Measurements from ENCODE around the gene CRKL.
"Not testable (repeated sequence)": the region's sequence is repeated elsewhere in the genome, so short reads cannot be mapped to it uniquely, and the experiment has no call there.

The CRKL gene

GRCh38 chr22:20935049-20935448 is 17.8 kb downstream of the CRKL start:
- not testable (repeated sequence) for DNase-seq

- not testable (repeated sequence) for DNase-seq
Measured at GRCh38 chr22:20935780-20936539, 18.8 kb downstream of the CRKL start.

- no peak for DNase-seq
Measured at GRCh38 chr22:20937031-20937793, 20.0 kb downstream of the CRKL start.

- DNase-seq, result no peak
Measured at GRCh38 chr22:20937794-20938671, 20.8 kb downstream of the CRKL start.

GRCh38 chr22:20939457-20940185 is 22.4 kb downstream of the CRKL start:
- not testable (repeated sequence) for DNase-seq

GRCh38 chr22:20940186-20940651 is 23.0 kb downstream of the CRKL start:
- DNase-seq, result no peak

- DNase-seq, result no peak
Measured at GRCh38 chr22:20940904-20941385, 23.7 kb downstream of the CRKL start.

- DNase-seq, result not testable (repeated sequence)
Measured at GRCh38 chr22:20942203-20942902, 25.1 kb downstream of the CRKL start.

GRCh38 chr22:20943104-20943933 is 26.1 kb downstream of the CRKL start:
- no peak for DNase-seq

GRCh38 chr22:20944042-20944441 is 26.8 kb downstream of the CRKL start:
- DNase-seq, result no peak

GRCh38 chr22:20945578-20945934 is 28.3 kb downstream of the CRKL start:
- DNase-seq, result no peak

GRCh38 chr22:20946080-20946986 is 29.1 kb downstream of the CRKL start:
- DNase-seq, result no peak

GRCh38 chr22:20946991-20947390 is 29.8 kb downstream of the CRKL start:
- DNase-seq, result no peak

- no peak for DNase-seq
Measured at GRCh38 chr22:20948450-20948849, 31.2 kb downstream of the CRKL start.

- no peak for DNase-seq
Measured at GRCh38 chr22:20948989-20949388, 31.8 kb downstream of the CRKL start.

GRCh38 chr22:20949698-20950183 is 32.5 kb downstream of the CRKL start:
- DNase-seq, result no peak

- DNase-seq, result no peak
Measured at GRCh38 chr22:20951151-20951931, 34.1 kb downstream of the CRKL start.

- DNase-seq, result no peak
Measured at GRCh38 chr22:20951932-20952380, 34.7 kb downstream of the CRKL start.
